ENCODE data around the gene CEP63.

DNA sequence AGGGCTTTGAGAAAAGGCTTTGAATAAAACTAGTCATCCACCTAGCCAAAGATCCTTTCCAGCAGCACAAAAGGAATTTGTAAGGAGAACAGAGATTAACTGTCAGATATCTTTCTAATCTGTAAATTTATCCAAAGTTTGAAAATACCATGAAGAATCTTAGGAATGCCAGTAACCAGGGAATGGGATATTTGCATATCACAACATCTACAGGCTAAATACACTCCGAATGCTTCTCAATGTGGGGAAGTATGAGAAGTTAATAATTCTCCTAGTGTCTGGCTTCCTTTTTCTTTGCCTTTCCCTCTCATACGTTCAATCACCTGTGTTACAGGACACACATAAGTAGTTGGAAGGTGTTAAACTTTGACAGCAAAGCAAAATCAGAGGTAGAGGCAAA is 7.9 kb upstream of the CEP63 start:
- TF ChIP-seq, protein P1, sequence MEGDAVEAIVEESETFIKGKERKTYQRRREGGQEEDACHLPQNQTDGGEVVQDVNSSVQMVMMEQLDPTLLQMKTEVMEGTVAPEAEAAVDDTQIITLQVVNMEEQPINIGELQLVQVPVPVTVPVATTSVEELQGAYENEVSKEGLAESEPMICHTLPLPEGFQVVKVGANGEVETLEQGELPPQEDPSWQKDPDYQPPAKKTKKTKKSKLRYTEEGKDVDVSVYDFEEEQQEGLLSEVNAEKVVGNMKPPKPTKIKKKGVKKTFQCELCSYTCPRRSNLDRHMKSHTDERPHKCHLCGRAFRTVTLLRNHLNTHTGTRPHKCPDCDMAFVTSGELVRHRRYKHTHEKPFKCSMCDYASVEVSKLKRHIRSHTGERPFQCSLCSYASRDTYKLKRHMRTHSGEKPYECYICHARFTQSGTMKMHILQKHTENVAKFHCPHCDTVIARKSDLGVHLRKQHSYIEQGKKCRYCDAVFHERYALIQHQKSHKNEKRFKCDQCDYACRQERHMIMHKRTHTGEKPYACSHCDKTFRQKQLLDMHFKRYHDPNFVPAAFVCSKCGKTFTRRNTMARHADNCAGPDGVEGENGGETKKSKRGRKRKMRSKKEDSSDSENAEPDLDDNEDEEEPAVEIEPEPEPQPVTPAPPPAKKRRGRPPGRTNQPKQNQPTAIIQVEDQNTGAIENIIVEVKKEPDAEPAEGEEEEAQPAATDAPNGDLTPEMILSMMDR (conservative IDR thresholded peaks at IDR 0.05 in 1 of 2, IDR thresholded peaks at IDR 0.05 in 1 of 2; ENCODE audit: extremely low read depth in 1 of 2, insufficient read depth in 1 of 2, low read depth in 1 of 2, low read length in 2 of 2), result no peak
- no peak for TF ChIP-seq EZH2 (IDR thresholded peaks at IDR 0.05; ENCODE audit: borderline replicate concordance, low read length)

Measured in mammary epithelial cell (primary cell).